ENCODE data around the gene ZNF70. TPM values are rescaled to one million over a fixed set of nuclear protein-coding genes. Genes with fewer than 3 reads are reported as not detected.

The ZNF70 gene
- total RNA-seq: 1 to 10 TPM; 1.3 to 1.9 TPM
- polyA plus RNA-seq (2013, experiment 1 of 2): 1.3 TPM
- 1.7 TPM for polyA plus RNA-seq (2013, experiment 2 of 2)
- 2.8 to 21.5 (median 8.2) reads per million in 172 experiments for total RNA-seq

GRCh38 chr22:23750714-23751440 lies at the start of gene ZNF70:
ZNF70 (minus strand) TSS chr22:23751112; CDS start chr22:23745140, 5,972 bp downstream.
- no peak for TF ChIP-seq CTCF (IDR thresholded peaks at IDR 0.05)
- H3K27ac ChIP-seq (ENCODE audit: low read depth in 1 of 2, low read length in 2 of 2): peak within 1 kb of the TSS; percentile 43 to 73
- H3K27ac Mint-ChIP-seq: peak within 1 kb of the TSS; percentile 72
- H3K4me3 ChIP-seq (ENCODE audit: low read length): peak within 1 kb of the TSS; percentile 84
- ATAC-seq (ENCODE audit: poor library complexity) (peak; percentile 99), DNase-seq (peak; percentile 67 to 95 (median 84))
- H3K9me3 Mint-ChIP-seq: no peaks in the 10 kb centered on the region
- no peaks in the 10 kb centered on the region for H3K9me3 ChIP-seq (ENCODE audit: control insufficient read depth in 1 of 2, insufficient read depth in 1 of 2, low read length in 2 of 2)
- intact Hi-C loops (cut with DNase I, micrococcal nuclease): loop anchor here (1.0 to 2.0 kb wide), 3 partner anchors 34 to 36 kb away; partner anchors contain the start of gene SMARCB1 (in 1 of the 2)
- H3K4me1 Mint-ChIP-seq (ENCODE audit: low read depth): peaks cover 12% of the 10 kb centered on the region
- H3K27me3 ChIP-seq (ENCODE audit: control insufficient read depth in 1 of 2, insufficient read depth in 2 of 2, low read length in 2 of 2): no peaks in the 10 kb centered on the region
- H3K4me3 Mint-ChIP-seq: peak within 1 kb of the TSS; percentile 81
- no peaks in the 10 kb centered on the region for H3K36me3 ChIP-seq (ENCODE audit: insufficient read depth, low read length)
- no peaks in the 10 kb centered on the region for H3K27me3 Mint-ChIP-seq
- POLR2A ChIA-PET: interaction anchor here (0.6 to 1.6 kb wide), 12 partner anchors 13 to 143 kb away, joined by 3 to 11 read pairs (median 5); partner anchors contain the start of genes CHCHD10, MIF, SLC2A11 and SMARCB1
- H3K36me3 Mint-ChIP-seq (ENCODE audit: low read depth): peaks cover 8% of the 10 kb centered on the region
- CTCF ChIA-PET: interaction anchor here (0.6 to 1.4 kb wide), 3 partner anchors 16 to 143 kb away, joined by 3 read pairs; partner anchors contain the start of gene MIF
- peaks cover 17% of the 10 kb centered on the region for H3K4me1 ChIP-seq (ENCODE audit: insufficient read depth, low read length)

DNA sequence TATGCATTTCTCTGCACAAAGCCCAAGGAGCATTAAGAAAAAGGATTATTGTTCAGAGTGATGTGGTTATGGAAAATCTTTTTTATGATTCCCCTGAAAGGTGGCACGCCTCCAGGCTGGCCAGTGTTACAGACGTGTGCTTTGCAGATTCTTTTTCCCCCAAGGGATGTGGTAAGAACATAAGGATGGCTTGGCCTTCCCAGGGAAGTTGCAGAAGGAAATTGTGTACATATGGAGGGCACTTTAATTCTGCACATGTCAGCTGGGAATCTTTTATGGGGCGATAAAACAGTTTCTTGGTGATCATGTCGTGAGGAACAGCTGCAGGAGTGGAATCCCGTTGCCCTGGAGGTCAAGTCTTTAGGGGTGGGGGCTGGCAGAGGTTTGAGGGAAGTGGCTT lies 45.5 kb upstream of the ZNF70 start:
- intact Hi-C loops (cut with DNase I, micrococcal nuclease): no loop called here
- H3K27ac ChIP-seq (ENCODE audit: low read depth in 1 of 2, low read length in 2 of 2): no peak overlapping the region
- H3K36me3 ChIP-seq (ENCODE audit: insufficient read depth, low read length): peaks cover 66% of the 10 kb centered on the region
- Mint-ChIP-seq H3K27me3 (no peaks in the 10 kb centered on the region), H3K4me3 (no peak overlapping the region), H3K4me1 (ENCODE audit: low read depth) (peaks cover 12% of the 10 kb centered on the region), H3K27ac (no peak overlapping the region), H3K36me3 (ENCODE audit: low read depth) (peaks cover 76% of the 10 kb centered on the region), H3K9me3 (no peaks in the 10 kb centered on the region)
- ATAC-seq (ENCODE audit: poor library complexity): no peak
- H3K4me1 ChIP-seq (ENCODE audit: insufficient read depth, low read length): peaks cover 8% of the 10 kb centered on the region
- CTCF ChIA-PET: no interaction called here
- no peak for TF ChIP-seq CTCF (IDR thresholded peaks at IDR 0.05)
- POLR2A ChIA-PET: no interaction called here
- no peak for DNase-seq
- H3K27me3 ChIP-seq (ENCODE audit: control insufficient read depth in 1 of 2, insufficient read depth in 2 of 2, low read length in 2 of 2): no peaks in the 10 kb centered on the region
- no peaks in the 10 kb centered on the region for H3K9me3 ChIP-seq (ENCODE audit: control insufficient read depth in 1 of 2, insufficient read depth in 1 of 2, low read length in 2 of 2)
- H3K4me3 ChIP-seq (ENCODE audit: low read length): no peak overlapping the region

- H3K27me3 ChIP-seq (ENCODE audit: control insufficient read depth in 1 of 2, insufficient read depth in 2 of 2, low read length in 2 of 2): no peaks in the 10 kb centered on the region
- no peaks in the 10 kb centered on the region for H3K9me3 ChIP-seq (ENCODE audit: control insufficient read depth in 1 of 2, insufficient read depth in 1 of 2, low read length in 2 of 2)
- no peak overlapping the region for H3K27ac Mint-ChIP-seq
- H3K36me3 ChIP-seq (ENCODE audit: insufficient read depth, low read length): peaks cover 58% of the 10 kb centered on the region
- no peaks in the 10 kb centered on the region for H3K27me3 Mint-ChIP-seq
- H3K9me3 Mint-ChIP-seq: no peaks in the 10 kb centered on the region
- peaks cover 28% of the 10 kb centered on the region for H3K4me1 ChIP-seq (ENCODE audit: insufficient read depth, low read length)
- ATAC-seq (ENCODE audit: poor library complexity) (no peak), DNase-seq (peak in 1 of 14 experiments; percentile 4)
- ChIA-PET POLR2A (no interaction called here), CTCF (no interaction called here)
- intact Hi-C loops (cut with DNase I, micrococcal nuclease): no loop called here
- no peak for TF ChIP-seq CTCF (IDR thresholded peaks at IDR 0.05)
- peaks cover 24% of the 10 kb centered on the region for H3K4me1 Mint-ChIP-seq (ENCODE audit: low read depth)
- peaks cover 61% of the 10 kb centered on the region for H3K36me3 Mint-ChIP-seq (ENCODE audit: low read depth)
- H3K27ac ChIP-seq (ENCODE audit: low read depth in 1 of 2, low read length in 2 of 2): no peak overlapping the region
- H3K4me3 ChIP-seq (ENCODE audit: low read length): no peak overlapping the region
- no peak overlapping the region for H3K4me3 Mint-ChIP-seq
Measured at GRCh38 chr22:23793326-23793725, 42.4 kb upstream of the ZNF70 start.

Data from CD4-positive, alpha-beta T cell (primary cell).